ENCODE results near the gene CD151.
A peak's percentile ranks its signal among the peaks of the same experiment; 100 is the strongest.

DNA sequence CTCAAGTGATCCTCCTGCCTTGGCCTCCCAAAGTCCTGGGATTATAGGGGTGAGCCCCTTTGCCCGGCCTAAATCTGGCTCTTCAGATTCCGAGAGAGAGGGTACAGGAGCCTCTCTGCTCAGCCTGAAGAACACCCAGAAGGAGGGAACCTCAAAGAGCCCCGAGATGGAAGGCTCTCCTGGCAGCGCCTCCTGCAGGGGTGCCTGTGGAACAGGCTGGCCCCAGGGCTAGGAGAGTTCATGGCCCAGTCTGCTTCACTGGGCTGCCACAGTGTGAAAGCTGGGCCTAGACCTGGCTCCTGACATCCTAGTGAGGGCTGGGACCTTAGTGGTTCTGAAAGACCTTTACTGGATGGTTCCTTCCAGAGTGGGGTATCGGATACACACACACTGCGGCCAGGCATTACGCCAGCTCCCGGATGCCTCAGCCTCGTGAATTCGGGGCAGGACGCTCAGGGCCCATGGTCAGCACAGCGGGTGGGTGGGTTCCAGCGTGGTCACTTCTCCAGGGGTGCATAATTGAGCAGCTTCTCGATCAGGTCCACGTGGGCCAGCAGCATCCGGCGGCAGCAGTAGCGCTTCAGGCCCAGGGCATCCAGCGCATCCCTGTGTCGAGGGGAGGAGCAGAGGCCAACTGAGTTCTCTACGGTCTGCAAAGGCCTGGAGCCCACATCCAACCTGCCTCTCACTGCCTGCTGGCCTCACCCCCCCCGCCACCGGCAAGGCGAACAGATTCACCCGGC is 7.3 kb downstream of the CD151 start:
- no peak for TF ChIP-seq EP300 (IDR thresholded peaks at IDR 0.05; ENCODE audit: borderline replicate concordance in 1 of 2, low read depth in 1 of 2, low read length in 1 of 2)
- TF ChIP-seq EZH2phosphoT487 (IDR thresholded peaks at IDR 0.05; ENCODE audit: borderline replicate concordance, low read depth): no peak
- TF ChIP-seq JUND (IDR thresholded peaks at IDR 0.05): no peak
- no peak for TF ChIP-seq GABPA (IDR thresholded peaks at IDR 0.05; ENCODE audit: low read depth)
- TF ChIP-seq POLR2AphosphoS5 (IDR thresholded peaks at IDR 0.05; ENCODE audit: low read depth, low read length): no peak
- TF ChIP-seq, protein P1, sequence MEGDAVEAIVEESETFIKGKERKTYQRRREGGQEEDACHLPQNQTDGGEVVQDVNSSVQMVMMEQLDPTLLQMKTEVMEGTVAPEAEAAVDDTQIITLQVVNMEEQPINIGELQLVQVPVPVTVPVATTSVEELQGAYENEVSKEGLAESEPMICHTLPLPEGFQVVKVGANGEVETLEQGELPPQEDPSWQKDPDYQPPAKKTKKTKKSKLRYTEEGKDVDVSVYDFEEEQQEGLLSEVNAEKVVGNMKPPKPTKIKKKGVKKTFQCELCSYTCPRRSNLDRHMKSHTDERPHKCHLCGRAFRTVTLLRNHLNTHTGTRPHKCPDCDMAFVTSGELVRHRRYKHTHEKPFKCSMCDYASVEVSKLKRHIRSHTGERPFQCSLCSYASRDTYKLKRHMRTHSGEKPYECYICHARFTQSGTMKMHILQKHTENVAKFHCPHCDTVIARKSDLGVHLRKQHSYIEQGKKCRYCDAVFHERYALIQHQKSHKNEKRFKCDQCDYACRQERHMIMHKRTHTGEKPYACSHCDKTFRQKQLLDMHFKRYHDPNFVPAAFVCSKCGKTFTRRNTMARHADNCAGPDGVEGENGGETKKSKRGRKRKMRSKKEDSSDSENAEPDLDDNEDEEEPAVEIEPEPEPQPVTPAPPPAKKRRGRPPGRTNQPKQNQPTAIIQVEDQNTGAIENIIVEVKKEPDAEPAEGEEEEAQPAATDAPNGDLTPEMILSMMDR (IDR thresholded peaks at IDR 0.05): peak; percentile 53
- TF ChIP-seq, protein P2, sequence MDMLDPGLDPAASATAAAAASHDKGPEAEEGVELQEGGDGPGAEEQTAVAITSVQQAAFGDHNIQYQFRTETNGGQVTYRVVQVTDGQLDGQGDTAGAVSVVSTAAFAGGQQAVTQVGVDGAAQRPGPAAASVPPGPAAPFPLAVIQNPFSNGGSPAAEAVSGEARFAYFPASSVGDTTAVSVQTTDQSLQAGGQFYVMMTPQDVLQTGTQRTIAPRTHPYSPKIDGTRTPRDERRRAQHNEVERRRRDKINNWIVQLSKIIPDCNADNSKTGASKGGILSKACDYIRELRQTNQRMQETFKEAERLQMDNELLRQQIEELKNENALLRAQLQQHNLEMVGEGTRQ (IDR thresholded peaks at IDR 0.05; ENCODE audit: borderline replicate concordance, low read depth, low read length): no peak
- TF ChIP-seq TAF1 (IDR thresholded peaks at IDR 0.05; ENCODE audit: borderline replicate concordance, low read depth, low read length): no peak
- TF ChIP-seq CHD2 (IDR thresholded peaks at IDR 0.05; ENCODE audit: low read length, partially characterized antibody): no peak
- no peak for TF ChIP-seq GATA2 (CRISPR knock-in tag; IDR thresholded peaks at IDR 0.05)
- no peak for TF ChIP-seq RAD21 (IDR thresholded peaks at IDR 0.05; ENCODE audit: low read length)

Measured in SK-N-SH (cell line).